HepG2 (cell line): ENCODE measurements around the gene TLCD1. TPM values are rescaled to one million over a fixed set of nuclear protein-coding genes. Genes with fewer than 3 reads are reported as not detected.

ENCODE experiments used
- ETV5 ChIP-seq: IDR thresholded peaks from 2 replicates; pipeline ENCODE4 v1.6.1; 2018; ENCODE audit warnings: missing biosample characterization, missing genetic modification reagents, inconsistent platforms, borderline replicate concordance
- HNRNPL ChIP-seq: fragments of 200-400 bp; formaldehyde crosslinking; IDR thresholded peaks from 2 replicates; pipeline ENCODE4 v1.6.1; 2017; ENCODE audit warnings: mild to moderate bottlenecking, low read depth, low read length
- MAX ChIP-seq: IDR thresholded peaks from 2 replicates; pipeline ENCODE4 v1.6.1; 2012; ENCODE audit warnings: inconsistent platforms
- MAZ ChIP-seq, 2 experiments: sonication (generic) in 1 of 2; formaldehyde crosslinking in 1 of 2; IDR thresholded peaks; 2 replicates each; pipeline versions ENCODE4 v1.5.0 to v1.6.1; 2012 to 2020; ENCODE audit warnings: low read depth in 2 of 2, mild to moderate bottlenecking in 2 of 2, borderline replicate concordance in 1 of 2, improper control_type of control experiment in 1 of 2, low read length in 1 of 2, missing genetic modification reagents in 1 of 2, moderate library complexity in 1 of 2
- MEF2D ChIP-seq: sonication (generic); formaldehyde crosslinking; IDR thresholded peaks from 2 replicates; pipeline ENCODE4 v1.5.1; 2020; ENCODE audit warnings: mild to moderate bottlenecking, missing genetic modification reagents
- NR3C1 ChIP-seq: sonication (generic); formaldehyde crosslinking; IDR thresholded peaks from 2 replicates; pipeline ENCODE4 v1.4.0; 2020; ENCODE audit warnings: missing genetic modification reagents
- NRL ChIP-seq: sonication (generic); formaldehyde crosslinking; IDR thresholded peaks from 2 replicates; pipeline ENCODE4 v1.5.0; 2020; ENCODE audit warnings: missing genetic modification reagents, mild to moderate bottlenecking, moderate library complexity, borderline replicate concordance
- PAXIP1 ChIP-seq: sonication (generic); formaldehyde crosslinking; conservative IDR thresholded peaks from 2 replicates; pipeline ENCODE4 v1.4.0; 2020; ENCODE audit warnings: mild to moderate bottlenecking, missing genetic modification reagents, moderate library complexity
- PBX2 ChIP-seq: IDR thresholded peaks from 2 replicates; pipeline ENCODE4 v1.6.1; 2016; ENCODE audit warnings: control low read depth
- PITX1 ChIP-seq: sonication (generic); formaldehyde crosslinking; IDR thresholded peaks from 2 replicates; pipeline ENCODE4 v1.5.1; 2020; ENCODE audit warnings: mild to moderate bottlenecking, missing genetic modification reagents
- TFAP4 ChIP-seq: sonication (generic); IDR thresholded peaks from 2 replicates; pipeline ENCODE4 v1.6.1; 2016; ENCODE audit warnings: low read depth, borderline replicate concordance
- ZFP41 ChIP-seq: sonication (generic); formaldehyde crosslinking; IDR thresholded peaks from 2 replicates; pipeline ENCODE4 v1.4.0; 2020; ENCODE audit warnings: mild to moderate bottlenecking, missing genetic modification reagents, borderline replicate concordance
- ZNF124 ChIP-seq: sonication (generic); formaldehyde crosslinking; IDR thresholded peaks from 2 replicates; pipeline ENCODE4 v1.4.0; 2020; ENCODE audit warnings: missing genetic modification reagents
- ZNF317 ChIP-seq: sonication (generic); formaldehyde crosslinking; IDR thresholded peaks from 2 replicates; pipeline ENCODE4 v1.5.0; 2020; ENCODE audit warnings: mild to moderate bottlenecking, missing genetic modification reagents
- ZNF331 ChIP-seq: sonication (generic); formaldehyde crosslinking; IDR thresholded peaks from 2 replicates; pipeline ENCODE4 v1.4.0; 2020; ENCODE audit warnings: missing genetic modification reagents
- ZNF367 ChIP-seq: sonication (generic); formaldehyde crosslinking; IDR thresholded peaks from 2 replicates; pipeline ENCODE4 v1.4.0; 2020; ENCODE audit warnings: missing genetic modification reagents, borderline replicate concordance
- ZNF543 ChIP-seq: sonication (generic); formaldehyde crosslinking; IDR thresholded peaks from 2 replicates; pipeline ENCODE4 v1.4.0; 2020; ENCODE audit warnings: mild to moderate bottlenecking, missing genetic modification reagents
- ZNF550 ChIP-seq: sonication (generic); formaldehyde crosslinking; IDR thresholded peaks from 2 replicates; pipeline ENCODE4 v1.4.0; 2020; ENCODE audit warnings: mild to moderate bottlenecking, missing genetic modification reagents, borderline replicate concordance
- ZNF589 ChIP-seq: sonication (generic); formaldehyde crosslinking; conservative IDR thresholded peaks from 2 replicates; pipeline ENCODE4 v1.8.0; 2022; ENCODE audit warnings: mild to moderate bottlenecking, moderate library complexity, missing genetic modification reagents
- polyA plus RNA-seq, 8 experiments: library from polyadenylated mRNA; depleted of rRNA in 3 of 8; stranded (reverse) in 7 of 8; unstranded in 1 of 8; fragments of >200 nt; fragmentation: Illumina TruSeq in 4 of 8; extraction: Trizol in 4 of 8; gene quantifications; 2 replicates each; pipeline versions ENCODE4 v1.2.1 to v1.2.3, GENCODE V29; 2011 to 2016; ENCODE audit warnings: low read depth in 4 of 8, missing spikeins in 1 of 8, mixed read lengths in 1 of 8; ENCODE audit not compliant: insufficient read depth in 1 of 8
- total RNA-seq, 5 experiments: library from RNA; depleted of rRNA; stranded (reverse); fragments of >200 nt; fragmentation: Illumina TruSeq; extraction: Trizol; gene quantifications; 2 replicates each; pipeline ENCODE4 v1.2.3, GENCODE V29; 2016; ENCODE audit warnings: low read depth in 1 of 5
- TF ChIP-seq, protein P1 (sequence below): sonication (generic); formaldehyde crosslinking; IDR thresholded peaks from 2 replicates; pipeline ENCODE4 v1.5.0; 2020; ENCODE audit warnings: missing genetic modification reagents
- TF ChIP-seq, protein P2 (sequence below): sonication (generic); formaldehyde crosslinking; IDR thresholded peaks from 2 replicates; pipeline ENCODE4 v1.8.1; 2023; ENCODE audit warnings: mild to moderate bottlenecking, inconsistent platforms, moderate library complexity, missing genetic modification reagents, borderline replicate concordance

Gene TLCD1
- total and polyA plus RNA-seq, 2 of the 13 experiments (the other 11 are each of a cell fraction or from before 2014, with no cell fraction given), result 14.9 to 19.6 TPM

DNA sequence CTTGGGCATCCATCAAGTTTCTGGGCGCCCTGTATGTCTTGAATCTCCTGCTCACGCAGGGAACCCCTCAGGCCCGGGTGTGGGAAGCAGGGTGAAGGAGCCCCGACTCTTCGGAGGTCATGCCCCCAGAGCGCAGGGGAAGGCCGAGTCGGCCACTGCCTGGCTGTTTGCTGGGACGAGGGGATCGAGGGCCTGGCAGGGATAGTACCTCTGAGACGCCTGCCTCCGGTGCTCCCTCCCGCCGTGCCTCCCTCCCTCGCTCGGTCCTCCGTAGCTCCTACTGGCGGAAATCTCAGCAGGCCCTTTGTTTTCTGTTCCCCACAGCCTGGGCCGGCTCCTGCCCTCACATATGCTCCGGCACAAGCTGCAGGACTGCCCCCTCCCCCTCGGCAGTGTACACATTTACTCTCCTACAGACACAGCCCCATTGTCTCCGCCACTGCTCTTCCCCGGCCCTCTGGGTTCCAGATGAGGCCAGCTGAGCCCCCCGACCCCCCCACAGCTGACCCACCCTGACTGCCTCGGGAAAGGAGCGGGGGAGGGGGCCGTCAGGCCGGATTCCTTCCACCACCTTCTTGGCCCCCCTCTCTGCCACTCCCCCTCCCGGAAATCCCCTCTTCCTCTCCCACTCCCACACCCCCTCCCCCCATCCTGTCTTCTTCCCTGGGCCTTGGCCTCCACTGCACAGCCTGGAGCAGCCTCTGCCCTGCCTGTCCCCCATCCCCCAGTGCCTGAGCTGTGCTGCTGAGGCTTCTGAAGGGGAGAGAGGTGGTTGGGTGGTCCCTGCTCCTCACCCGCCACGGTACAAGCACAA is 19.1 kb upstream of the TLCD1 start (continued):
- TF ChIP-seq, protein P1, sequence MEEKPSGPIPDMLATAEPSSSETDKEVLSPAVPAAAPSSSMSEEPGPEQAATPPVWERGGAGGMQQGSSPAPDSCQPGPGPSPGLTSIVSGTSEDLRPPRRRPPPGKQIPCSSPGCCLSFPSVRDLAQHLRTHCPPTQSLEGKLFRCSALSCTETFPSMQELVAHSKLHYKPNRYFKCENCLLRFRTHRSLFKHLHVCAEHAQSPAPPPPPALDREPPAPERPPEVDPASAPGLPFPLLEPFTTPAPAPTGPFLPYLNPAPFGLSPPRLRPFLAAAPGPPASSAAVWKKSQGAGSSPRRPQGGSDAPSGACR (CRISPR knock-in tag), result peak; percentile 65
- TF ChIP-seq ZNF543 (CRISPR knock-in tag) (peak; percentile 43; the same call in 1 of the 2 replicates), MEF2D (CRISPR knock-in tag) (no peak), ZNF317 (CRISPR knock-in tag) (0 out of 2 replicates have a peak, but pooled peaks have one; percentile 22), ZNF589 (CRISPR knock-in tag) (no peak), ZNF331 (peak; percentile 62), ZNF367 (CRISPR knock-in tag) (no peak), PITX1 (CRISPR knock-in tag) (0 out of 2 replicates have a peak, but pooled peaks have one; percentile 10), MAZ (IDR thresholded peaks at IDR 0.05; ENCODE audit: borderline replicate concordance, low read depth, low read length) (no peak), MAZ (CRISPR knock-in tag; IDR thresholded peaks at IDR 0.05; ENCODE audit: low read depth) (peak; percentile 70), HNRNPL (peak; percentile 72; the same call in 1 of the 2 replicates), PBX2 (CRISPR knock-in tag) (no peak), ZFP41 (CRISPR knock-in tag) (no peak), MAX (peak; percentile 70), ZNF550 (CRISPR knock-in tag) (no peak), TFAP4 (peak; percentile 97), NRL (CRISPR knock-in tag) (0 out of 2 replicates have a peak, but pooled peaks have one; percentile 40), ZNF124 (CRISPR knock-in tag) (no peak), NR3C1 (CRISPR knock-in tag) (no peak), ETV5 (CRISPR knock-in tag) (peak; percentile 52; the same call in 1 of the 2 replicates), PAXIP1 (peak; percentile 40; the same call in 1 of the 2 replicates)
- TF ChIP-seq, protein P2, sequence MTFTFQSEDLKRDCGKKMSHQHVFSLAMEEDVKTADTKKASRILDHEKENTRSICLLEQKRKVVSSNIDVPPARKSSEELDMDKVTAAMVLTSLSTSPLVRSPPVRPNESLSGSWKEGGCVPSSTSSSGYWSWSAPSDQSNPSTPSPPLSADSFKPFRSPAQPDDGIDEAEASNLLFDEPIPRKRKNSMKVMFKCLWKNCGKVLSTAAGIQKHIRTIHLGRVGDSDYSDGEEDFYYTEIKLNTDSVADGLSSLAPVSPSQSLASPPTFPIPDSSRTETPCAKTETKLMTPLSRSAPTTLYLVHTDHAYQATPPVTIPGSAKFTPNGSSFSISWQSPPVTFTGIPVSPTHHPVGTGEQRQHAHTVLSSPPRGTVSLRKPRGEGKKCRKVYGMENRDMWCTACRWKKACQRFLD, result no peak
